ENCODE measurements around the gene RALA. TPM values are rescaled to one million over a fixed set of nuclear protein-coding genes. Genes with fewer than 3 reads are reported as not detected.
A peak's percentile ranks its signal among the peaks of the same experiment; 100 is the strongest.

RALA gene
- total RNA-seq, 1 experiment from 2014 or later = 15.4 TPM

DNA sequence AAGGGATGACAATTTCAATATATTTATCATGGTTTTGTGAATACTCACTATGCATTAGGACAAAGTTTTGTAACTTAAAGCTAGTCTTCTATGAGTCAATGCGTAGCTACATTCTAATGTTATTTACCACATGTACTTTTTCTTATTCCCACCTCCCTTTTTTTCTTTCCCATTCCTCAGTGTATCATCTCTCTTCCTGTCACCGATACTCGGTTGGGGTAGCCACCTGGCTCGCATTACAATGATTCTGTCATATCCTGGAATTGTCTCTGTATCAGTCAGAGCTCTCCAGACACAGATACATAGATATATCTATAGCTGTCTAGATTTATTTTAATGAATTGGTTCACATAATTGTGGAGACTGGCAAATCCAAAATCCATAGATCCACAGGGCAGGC lies 9.8 kb upstream of the RALA start:
- DNase-seq (ENCODE audit: low spot score) = no peak

DNA sequence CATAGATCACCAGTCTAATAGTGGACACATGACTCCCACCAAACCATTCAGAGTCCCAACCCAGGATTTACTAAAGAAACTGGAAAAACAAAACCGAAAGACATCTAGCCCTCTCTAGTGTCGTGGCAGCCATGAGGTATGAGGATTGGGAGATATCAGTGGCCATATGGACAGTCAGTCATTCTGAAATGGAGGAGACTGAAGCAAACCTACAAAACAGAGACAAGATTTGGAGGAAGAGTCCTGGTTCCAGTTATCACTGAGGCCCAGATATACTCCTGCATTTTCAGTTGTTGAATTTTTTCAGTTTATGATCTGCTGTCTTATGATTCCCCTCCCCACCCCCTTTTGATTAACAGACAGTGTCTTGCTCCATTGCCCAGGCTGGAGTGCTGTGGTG lies 9.1 kb upstream of the RALA start:
- DNase-seq (ENCODE audit: low spot score) = no peak

DNA sequence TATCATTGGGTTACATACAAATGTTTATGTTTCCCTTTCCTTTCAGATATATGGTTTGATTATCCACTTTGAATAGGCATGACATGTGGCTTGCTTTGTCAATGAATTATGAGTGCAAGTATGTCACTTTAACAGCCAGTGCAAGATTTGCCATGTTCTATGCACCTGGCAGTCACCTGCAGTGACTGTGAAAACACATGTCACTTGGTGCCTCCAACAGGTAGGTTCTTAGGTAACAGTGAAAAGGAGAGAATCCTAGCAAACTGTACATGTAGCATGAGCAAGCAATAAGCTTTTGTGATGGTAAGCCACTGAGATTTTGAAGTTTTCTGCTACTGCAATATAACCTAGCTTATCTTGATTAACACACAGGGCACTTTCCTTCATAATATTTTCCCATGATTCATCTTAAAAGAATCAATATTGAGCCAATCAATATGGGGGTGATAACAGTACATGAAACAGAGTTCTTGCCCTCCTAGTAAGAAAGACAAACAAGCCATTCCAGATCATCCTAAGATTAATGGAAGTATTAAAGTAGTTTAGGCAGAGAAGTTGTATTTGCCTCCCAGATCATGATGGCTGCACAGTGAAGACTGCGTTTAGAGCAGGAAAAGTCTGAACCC lies 7.9 kb upstream of the RALA start:
- no peak for DNase-seq (ENCODE audit: low spot score)

DNA sequence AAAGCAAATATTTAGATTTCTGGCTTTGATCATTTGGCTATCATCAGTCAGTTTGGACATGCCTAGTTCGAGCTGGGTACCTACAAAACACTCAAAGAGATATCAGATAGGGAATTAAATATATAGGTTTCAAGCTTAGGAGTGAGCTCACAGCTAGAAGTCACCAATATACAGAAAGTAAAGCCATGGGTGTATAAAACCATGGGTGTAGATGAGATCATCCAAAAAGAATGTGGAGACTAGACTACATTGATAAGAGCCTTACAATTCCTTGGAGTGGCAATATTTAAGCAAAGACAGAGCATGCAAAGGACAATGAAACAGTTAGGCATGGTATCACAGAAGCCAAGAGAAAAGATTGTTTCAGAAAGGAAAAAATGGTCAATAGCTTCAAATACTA lies 7.2 kb upstream of the RALA start:
- DNase-seq (ENCODE audit: low spot score) = no peak

DNA sequence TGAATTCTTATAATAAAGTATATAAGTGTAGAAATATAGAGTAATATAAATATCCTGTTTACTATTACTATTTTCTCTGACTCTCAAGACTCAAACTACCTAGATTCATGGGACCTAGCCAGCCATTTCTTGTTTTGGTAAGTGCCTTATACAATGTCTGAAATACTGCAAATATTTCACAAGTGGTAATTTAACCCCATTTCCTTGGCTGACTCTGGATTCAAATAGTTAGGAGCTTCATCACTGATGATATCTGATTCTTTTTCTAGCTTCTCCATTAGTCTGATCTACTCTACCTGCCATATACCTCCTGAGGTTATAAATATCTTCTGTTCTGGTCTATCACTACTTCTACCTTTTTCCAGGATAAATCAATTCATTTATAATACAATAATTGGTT lies 6.4 kb upstream of the RALA start:
- no peak for DNase-seq (ENCODE audit: low spot score)

DNA sequence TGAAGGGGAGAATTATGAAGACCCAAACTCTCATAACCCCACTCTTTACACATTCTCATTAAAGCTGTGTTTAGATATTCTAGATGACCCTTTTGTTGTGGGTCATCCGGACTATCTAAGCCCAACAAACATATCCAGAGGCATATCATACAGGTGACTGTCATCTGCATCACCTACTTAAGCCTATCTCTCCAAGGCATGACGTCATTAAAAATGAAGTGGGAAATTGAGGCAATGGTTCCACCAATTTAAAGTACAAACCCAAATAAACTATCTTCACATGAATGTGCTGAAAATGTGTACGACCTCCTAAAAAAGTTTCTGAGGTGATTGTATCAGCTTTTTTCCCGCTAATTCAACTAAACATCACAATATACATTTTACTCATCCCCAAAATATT lies 4.5 kb upstream of the RALA start:
- no peak for DNase-seq (ENCODE audit: low spot score)

DNA sequence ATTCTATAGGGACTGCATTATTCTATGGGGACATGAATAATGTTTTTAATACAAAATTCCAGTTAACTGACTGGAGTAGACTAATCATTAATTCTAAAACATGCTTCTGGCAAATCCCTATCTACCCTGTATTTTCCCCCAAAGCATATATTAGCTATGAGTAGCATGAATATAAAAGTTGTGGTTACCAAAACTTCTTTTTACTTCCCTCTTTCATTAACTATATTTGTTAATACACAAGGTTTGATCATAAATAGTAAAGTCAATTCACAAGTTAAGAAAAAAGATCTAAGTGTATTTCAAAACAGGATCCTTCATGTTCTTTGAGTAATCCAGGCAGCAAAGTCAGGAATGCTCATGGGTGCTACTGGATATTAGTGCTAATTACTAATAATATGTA lies 2.9 kb upstream of the RALA start:
- no peak for DNase-seq (ENCODE audit: low spot score)

DNA sequence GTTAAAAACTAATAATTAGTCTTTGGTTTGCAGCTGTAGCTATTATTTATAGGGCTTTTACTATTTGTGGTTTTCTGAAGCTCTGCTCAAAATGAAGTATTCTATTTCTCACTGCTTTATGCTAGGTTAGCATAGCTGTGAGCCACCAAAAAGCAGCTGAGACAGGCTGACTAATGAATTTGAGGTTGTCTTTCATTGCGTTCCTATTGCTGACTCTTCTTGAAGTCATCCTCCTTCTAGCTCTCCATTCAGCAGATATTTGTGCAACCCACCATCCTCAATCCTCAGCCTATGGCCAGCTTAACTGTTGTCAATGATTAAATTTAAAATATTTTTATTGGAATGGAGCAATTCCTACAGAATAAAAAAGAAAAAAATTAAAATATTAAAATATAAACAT lies 2.1 kb upstream of the RALA start:
- no peak for DNase-seq (ENCODE audit: low spot score)

DNA sequence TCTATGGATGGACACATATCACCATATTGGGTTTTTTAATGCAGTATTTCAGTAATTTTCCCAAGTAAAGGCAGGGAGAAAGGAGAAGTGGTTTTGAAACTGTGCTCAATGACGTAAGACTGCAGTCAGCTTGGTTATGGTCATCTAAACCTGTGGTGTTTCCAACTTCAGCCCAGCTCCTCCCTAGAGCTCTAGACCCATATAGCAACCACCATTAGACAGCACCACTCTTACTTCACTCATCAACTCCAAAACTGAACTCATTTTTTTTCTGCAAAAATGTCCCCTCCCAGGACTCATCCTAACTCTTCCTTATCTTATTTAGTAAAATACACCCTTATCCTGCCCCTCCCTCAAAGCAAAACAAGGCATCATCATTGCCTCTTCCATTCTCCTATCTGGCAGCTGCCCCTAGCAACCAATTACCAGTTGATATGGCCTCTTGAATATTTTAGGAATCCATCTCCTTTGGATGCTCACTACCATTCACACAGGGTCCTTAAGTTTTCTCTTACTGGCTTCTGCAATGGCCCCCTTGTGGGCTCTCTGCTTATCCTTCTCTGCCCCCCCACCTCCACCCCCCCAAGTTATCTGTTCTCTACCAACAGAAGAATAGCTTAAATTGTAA lies 1.5 kb upstream of the RALA start:
- no peak for DNase-seq (ENCODE audit: low spot score)

DNA sequence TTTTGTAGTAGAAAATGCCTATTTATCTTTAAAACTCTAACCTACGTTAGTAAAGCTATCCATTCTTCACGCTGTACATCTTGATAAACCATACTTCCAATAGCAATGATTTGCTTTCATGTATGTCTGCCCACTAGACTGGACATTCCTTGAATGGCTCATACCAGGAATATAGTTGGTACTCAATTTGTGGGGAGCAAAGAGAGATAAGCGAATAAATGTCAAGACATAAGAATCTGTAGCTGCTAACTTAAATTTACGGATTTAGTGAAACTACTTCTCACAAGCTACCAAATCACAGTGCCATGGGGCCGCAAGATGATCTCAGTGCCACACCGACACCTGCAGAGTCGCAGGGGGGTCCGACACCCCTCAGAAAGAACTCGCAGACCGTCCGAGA lies 763 bp upstream of the RALA start:
- DNase-seq (ENCODE audit: low spot score) = no peak

DNA sequence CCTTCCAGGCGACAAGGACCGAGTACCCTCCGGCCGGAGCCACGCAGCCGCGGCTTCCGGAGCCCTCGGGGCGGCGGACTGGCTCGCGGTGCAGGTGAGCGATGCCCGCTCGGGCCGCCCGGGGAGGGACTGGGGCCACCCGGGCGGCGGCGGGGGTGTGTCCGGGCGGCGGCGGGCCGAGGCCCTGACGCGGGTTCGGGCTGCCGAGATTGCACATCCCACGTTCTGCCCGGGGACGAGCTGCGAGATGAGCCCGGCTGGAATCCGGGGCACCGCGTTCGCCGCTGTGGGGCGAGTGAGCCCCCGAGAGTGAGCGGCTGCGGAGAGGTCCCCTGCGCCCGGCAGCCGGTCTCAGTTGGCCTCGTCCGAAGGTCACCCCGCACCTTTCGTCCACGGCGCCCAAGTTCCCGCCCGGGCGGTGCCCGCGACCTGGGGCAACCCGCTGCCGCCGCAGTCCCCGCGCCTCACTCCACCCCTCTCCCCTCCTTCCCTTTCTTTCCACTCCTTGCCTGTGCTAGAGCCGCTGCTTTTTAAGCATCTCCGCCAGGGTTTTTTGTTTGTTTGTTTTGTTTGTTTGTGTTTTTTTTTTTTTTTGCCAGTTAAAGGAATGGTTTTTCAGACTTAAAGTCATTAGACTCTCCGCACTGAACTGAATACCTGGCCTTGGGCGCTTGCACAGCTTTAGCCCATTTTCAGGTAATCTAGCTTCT lies 515 bp downstream of the RALA start:
- DNase-seq (ENCODE audit: low spot score) = peak; percentile 30

DNA sequence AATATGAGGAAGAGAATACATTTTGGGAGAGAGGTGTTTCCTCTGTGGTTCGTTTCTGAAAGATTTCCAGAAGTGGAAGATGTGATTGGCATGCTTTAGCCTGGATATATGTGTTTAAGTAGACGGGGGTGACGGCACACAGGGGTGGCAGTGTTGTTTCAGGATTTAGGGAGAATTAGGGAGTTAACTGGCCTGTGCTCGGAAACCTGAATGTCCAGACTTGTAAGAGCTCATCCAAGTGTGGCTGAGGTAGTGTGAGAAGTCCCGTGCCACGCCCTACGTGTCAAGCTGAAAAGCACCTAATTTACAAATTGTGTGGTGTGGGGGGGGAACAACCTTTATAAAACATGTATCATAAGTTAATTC lies 1.1 kb downstream of the RALA start:
- peak; percentile 33 for DNase-seq (ENCODE audit: low spot score)

DNA sequence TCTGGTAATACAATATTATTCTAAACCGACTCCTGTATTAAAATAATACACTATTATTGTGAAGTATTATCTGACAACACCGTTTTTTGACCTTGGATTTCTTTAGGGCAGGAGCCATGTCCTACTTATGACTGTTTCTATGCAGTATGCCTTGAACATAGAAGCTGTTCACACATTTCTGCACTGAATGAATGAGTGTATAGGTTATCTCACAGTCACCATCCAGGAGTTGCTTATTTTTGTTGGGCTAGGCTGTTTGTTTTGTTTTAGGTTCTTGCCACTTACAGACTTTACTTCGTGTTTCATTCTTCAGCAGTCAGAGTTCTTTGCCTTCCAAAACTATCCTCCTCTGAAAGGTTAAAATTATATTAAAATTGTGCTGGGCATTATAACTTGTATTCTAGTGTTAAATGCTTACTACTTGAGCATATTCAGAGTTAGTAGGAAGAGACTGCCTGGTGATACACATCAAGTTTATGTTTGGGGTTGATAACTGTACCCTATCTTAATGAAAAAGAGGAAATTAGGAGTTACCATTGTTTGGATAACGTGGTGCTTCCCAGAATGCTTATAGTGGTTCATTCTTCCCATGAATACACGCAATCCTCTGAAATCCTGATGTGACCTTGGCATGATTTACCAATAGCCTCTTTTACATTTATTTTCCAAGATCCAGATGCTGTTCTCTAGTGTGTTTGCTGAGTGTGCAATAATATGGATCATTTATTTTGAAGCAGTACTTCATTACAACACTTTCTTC lies 1.7 kb downstream of the RALA start:
- DNase-seq (ENCODE audit: low spot score) = peak; percentile 29

DNA sequence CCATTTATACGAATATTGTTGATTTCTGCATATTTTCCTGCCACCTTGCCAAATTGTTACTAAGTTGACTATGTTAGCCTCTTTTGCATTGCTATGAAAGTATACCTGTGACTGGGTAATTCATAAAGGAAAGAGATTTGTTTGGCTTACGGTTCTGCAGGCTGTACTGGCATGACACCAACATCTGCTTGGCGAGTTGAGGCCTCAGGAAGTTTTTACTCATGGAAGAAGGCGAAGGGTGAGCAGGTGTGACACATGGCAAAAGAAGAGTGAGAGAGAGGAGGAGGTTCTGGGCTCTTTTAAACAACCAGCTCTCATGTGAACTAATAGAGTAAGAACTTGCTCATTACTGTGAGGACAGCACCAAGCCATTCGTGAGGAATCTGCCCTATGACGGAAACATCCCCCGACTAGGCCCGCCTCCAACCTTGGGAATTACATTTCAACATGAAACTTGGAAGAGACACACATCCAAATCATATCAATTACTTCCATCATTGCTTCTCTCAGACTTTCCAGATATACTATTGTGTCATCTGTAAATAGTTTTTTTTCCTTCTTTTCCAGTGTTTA lies 8.4 kb downstream of the RALA start:
- no peak for DNase-seq (ENCODE audit: low spot score)

DNA sequence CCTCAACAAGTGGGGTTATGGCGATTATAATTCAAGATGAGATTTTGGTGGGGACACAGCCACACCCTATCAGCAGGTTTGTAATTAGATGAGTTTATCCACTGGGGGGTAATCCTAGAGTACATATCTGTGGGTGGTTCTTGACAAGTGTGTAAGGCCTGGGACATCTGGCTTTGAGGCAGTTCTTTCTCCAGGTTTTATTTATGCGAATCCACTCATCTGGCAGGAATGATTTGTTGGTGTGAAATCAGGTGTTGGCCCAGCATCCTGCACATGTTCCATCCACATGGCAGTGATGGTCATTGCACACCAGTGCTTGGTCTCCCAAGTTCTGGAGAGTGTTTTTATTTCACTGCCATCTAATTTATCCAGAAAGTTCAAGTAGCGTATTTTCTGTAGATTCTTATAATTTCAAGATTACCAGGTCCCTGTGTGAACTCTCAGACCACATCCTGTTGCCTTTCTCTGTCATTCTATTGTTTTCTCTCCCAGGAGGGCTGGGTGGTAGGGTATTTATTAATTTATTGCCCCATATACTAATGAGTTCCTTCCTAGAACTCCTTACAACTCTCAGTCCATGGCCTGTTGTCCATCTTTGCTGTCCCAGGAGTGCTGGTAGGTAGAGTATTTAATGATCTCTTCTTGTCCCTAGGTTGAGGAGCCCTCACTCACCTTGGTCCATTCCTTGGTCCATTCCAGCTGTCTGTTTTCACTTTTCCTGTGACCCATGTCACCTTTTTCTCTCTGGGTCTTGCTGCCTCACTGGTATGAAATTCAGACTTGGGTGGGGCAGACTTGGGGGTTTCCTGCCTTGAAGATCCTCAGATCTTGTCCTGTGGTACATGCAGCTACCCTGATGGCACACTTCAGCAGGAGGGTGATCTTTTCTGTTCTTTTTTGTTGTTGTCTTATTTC lies 10.4 kb downstream of the RALA start:
- no peak for DNase-seq (ENCODE audit: low spot score)

DNA sequence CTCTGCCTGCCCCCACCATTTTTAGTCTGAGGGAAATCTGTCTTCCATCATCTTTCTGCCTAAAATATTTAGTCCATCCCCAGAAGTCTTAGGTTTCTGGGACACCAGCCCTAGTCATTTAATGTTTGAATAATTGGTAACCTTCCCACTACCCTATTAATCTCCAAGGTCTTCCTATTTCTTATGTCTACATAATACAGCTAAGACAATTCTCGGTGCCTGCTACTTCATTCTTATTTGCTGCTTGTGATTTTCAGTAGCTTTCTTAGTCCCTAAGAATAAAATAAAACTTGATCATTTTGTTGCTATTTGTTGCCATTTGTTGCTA lies 11.1 kb downstream of the RALA start:
- no peak for DNase-seq (ENCODE audit: low spot score)

DNA sequence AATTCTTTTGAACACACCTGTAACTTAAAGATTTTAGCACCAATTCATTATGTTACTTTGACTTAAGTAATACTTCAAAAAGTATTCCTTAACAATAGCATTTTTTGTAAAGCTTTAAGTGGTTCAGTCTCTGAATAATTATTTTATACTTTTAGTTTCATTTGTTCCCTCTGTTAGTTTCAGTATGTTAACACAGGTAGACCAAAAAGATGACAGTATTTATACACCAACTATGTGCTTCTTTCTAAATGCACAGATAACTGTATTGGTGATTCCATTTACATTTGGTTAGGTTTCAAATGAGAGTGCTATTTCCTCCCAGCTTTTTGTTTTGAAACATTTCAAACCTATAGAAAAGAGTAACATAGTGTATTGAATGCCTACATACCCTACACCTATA lies 14.0 kb downstream of the RALA start:
- DNase-seq (ENCODE audit: low spot score) = no peak

DNA sequence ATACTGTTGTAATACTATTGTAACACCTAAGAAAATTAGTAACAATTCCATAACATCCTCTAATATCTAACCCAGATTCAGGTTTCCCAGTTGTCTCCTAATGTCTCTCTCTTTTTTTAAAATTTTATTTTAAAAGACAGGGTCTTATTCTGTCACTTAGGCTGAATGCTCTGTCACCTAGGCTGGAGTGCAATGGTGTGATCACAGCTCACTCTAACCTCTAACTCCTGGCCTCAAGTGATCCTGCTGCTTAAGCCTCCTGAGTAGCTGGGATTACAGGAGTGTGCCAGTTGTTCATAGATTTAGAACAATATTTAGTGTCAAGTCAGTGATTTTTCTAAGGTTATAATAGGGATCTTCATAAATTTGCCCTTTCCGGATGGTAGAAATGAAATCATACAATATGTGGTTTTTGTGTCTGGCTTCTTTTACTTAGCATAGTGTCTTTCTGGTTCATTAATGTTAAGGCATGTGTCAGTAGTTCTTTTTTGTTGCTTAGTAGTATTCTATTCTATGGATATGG lies 14.7 kb downstream of the RALA start:
- DNase-seq (ENCODE audit: low spot score) = no peak

DNA sequence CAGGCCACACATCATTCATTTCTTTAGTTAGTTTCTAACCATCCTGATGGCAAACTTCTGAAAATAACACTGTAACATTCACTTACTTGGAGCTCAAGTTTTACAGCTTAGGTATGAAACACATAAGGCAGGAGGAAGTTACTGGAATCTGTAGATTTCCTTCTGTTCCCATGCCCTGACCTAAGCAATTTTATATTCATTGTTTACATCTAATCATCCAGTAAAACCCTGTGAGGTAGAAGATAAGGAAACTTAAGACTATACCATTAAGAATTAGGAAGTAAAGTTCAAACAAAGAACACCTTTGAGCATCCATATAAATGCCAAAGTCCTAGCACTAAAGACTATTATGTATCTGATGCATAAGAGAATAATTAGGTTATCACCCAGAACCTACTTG lies 19.5 kb downstream of the RALA start:
- DNase-seq (ENCODE audit: low spot score) = no peak

DNA sequence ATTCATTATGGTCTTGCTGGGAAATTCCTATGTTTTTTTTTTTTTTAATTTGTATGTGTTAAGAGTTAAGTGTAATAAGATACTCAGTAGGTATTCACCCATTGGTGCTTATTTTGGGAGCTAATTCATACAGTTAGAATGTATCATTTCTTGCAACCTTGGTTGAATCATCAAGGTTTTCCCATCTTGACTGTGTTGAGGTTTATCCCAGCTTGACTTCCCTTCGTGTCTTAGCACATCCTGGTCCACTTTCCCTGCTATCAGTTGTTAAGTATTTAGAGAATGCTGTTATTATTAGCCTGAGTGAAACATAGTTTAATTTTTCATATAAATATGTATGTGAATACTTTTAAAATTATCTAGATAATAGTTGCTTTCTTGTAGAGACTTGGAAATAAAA lies 20.8 kb downstream of the RALA start:
- no peak for DNase-seq (ENCODE audit: low spot score)
